HL-60/S4 (cell line): ENCODE measurements around the gene ZFYVE26.
"Not testable (repeated sequence)": the region's sequence is repeated elsewhere in the genome, so short reads cannot be mapped to it uniquely, and the experiment has no call there.

ENCODE experiments used
- in situ Hi-C: fragments of 300-500 bp; cut with MboI; formaldehyde crosslinking; loops from 2 replicates; pipeline ENCODE4 v1.14.3; 2022; ENCODE audit warnings: low sequenced_read_pairs

The ZFYVE26 gene

DNA sequence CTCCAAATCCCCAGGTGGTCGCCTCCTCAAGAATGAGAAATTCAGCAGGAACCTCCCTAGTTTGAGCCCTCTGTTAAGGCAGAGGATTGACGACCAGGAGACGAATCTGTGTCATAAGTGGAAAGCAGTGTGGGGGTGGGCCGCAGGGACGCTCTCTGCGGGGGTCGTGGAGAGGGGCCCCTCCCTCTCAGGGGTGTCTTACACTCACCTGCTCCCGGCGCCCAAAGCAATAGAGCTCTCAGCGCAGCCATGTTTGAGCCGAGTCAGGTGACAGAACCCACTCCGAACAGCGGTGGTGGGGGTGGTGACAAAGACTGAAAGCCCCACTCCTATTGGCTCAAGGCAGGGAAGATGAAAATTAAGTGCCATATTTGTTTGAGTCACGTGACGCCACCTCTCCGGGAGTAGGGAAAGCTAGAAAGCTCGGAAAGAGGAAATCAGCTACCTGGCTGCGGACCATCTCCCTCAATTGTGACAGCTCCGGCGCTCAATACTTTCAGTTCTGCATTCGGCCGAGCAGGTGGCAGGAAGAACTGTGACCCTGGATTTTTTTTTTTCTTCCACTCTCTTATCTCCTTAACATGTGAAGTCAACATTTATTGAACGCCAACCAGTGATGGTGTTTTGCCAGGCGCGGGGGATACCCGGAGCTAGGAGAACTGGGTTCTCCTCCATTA lies at the start of gene ZFYVE26:
Gene ZFYVE26 (minus strand): TSS at position 265 of the 677 bp plus-strand sequence. CDS start 627 bp downstream, outside the sequence.
- in situ Hi-C loops, result no loop called here

DNA sequence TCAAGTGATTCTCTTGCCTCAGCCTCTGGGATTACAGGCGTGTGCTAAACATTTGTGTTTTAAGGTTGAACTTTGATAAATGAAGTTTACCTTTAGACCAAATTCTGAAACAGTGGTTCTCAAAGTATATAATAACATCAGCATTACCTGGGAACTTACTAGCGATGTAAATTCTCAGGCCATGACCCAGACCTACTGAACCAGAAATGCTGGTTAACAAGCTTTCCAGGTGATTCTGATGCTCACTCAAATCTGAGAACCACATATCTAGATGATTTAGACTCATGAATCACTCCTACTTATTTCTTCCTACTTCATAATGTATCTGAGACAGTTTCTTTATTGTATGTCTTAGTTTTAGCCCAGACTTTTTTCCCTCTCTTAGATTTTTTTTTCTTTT lies 46.8 kb upstream of the ZFYVE26 start:
- in situ Hi-C loops, result no loop called here

DNA sequence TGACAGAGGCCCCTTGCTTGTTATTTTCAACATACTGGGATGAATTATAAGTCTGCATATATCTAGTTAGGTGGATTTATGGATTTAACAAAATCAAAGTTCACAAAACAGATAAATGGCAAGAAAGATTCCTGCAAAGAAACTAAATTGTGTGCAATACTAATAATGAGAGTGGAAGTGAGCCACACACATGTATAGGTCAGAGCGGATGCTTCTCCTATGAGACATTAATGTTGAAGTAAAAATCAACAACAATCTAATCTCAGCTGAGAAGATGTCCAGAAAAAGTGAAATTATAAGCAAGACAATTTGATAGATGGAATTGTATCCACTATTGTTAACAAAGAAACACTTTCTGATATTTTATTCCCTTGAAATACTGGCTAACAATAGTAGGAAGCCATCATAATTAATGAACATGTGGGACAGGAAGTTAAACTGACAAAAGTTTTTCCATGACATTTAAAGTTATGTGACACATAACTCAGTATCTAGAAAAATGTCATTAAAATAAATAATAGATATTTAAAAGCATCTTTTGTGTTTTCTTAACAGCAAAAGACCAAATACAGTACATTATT lies 42.9 kb upstream of the ZFYVE26 start:
- in situ Hi-C loops, result no loop called here

DNA sequence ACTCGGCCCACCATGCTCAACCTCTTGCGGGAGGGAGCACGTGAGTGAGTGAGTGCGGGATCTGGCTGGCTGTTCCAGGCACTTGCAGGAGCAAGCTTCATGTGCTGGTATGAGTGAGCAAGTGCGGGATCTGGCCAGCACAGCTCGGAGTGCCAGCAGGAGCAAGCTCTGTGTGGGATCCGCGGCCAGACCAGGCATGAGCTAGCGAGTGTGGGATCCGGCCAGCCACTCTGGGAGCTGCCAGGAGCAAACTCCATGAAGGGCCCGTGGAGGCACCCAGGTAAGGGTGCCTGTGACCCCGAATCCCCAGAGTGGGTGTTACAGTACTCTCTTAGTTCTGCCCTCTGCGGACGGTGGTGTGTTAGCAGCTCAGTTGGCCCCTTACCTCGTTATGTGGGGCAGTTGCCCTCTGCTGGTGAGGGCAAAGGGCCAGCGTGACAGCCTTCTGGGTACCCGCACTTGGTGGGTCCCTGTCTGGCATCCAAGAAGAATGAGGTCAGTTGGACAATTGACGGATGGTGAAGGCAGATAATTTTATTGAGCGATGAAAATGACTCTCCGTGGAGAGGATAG lies 41.5 kb upstream of the ZFYVE26 start:
- in situ Hi-C loops, result no loop called here

DNA sequence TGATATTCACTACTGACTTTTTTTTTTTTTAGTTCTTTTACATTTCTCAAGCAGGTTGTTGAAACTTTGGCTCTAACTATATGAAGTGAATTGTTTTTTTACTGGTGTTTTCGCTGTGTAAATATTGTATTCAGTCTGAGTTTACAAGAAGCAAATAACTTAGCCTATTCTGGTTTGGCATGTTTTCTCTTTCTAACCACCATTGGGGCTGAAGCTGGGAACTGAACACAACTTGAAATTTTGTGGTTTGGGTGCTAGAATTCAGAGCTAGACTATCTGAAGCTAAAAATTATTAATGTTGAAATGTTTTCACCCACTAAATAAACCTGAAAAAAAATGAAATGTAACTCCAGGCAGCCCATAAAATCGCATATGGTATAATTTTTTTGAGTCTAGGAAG lies 40.4 kb upstream of the ZFYVE26 start:
- in situ Hi-C loops, result no loop called here

DNA sequence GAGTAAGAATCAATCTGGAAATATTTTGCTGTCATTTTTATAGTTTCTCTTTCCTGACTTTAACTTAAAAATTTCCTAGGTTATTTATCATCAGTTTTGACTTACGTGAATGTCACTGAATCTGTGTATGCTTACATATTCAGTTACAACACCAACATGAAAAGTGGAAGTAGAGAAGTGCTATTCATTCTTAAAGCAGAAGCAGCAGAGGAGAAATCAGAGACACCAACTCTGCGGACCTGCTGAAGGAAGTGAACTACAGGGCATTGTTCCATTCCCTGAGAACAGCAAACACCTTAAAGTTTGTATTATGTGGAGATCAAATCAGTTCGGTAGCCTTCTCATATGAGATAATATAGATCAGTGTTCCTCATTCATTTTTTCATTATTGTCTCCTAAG lies 37.3 kb upstream of the ZFYVE26 start:
- in situ Hi-C loops, result no loop called here

DNA sequence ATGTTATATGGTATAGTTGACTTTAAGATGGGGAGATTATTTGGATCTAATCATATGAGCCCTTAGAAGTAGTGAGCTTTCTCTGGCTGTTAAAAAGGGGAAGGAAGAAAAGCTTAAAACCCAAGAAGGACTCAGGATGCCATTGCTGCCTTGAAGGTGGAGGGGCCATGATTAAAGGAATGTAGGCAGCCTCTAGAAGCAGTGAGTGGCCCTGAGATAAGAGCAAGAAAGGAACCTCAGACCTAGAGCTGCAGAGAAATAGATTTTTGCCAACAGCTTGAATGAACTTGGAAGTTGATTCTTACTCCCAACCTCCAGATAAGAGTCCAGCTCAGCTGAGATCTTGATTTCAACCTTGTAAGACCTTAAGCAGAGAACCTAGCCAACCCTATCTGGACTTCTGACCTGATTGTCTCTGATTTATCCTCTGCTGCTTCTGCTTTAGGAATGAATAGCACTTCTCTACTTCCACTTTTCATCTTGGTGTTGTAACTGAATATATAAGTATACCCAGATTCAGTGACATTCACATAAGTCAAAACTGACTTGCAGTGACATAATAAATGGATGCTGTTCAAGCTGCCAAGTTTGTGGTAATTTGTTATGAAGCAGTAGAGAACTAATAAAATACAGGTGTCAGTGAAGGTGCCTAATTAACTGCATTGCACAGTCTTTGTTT lies 36.7 kb upstream of the ZFYVE26 start:
- in situ Hi-C loops, result no loop called here

DNA sequence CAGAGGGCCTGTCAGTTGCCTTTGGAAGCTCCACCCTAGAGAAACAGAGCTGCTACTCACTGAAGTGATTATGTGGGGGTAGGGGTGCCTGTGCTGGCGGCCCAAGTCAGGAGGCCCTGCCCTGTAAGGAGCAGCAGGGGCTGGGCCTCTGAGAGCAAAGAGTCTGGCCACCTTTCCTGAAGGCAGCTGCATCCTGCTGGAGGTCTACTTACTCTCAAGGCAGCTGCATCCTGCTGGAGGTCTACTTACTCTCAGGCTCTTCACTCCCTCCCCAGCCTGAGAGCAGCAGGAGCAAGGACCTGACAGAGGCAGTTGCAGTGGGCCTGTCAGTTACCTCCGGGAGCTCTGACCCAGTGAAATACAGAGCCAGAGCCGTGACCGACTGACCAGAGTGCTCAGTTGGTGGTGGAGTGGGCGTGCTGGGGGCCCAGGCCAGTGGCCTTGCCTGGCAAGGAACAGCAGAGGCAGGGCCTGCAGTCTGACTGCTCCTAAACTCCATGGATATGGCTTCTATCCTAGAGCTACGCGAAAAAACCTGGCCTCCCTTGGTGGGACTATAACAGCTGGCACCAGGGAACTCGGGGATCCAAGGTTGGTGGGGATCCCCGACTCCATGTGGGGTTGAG lies 35.5 kb upstream of the ZFYVE26 start:
- in situ Hi-C loops, result no loop called here

DNA sequence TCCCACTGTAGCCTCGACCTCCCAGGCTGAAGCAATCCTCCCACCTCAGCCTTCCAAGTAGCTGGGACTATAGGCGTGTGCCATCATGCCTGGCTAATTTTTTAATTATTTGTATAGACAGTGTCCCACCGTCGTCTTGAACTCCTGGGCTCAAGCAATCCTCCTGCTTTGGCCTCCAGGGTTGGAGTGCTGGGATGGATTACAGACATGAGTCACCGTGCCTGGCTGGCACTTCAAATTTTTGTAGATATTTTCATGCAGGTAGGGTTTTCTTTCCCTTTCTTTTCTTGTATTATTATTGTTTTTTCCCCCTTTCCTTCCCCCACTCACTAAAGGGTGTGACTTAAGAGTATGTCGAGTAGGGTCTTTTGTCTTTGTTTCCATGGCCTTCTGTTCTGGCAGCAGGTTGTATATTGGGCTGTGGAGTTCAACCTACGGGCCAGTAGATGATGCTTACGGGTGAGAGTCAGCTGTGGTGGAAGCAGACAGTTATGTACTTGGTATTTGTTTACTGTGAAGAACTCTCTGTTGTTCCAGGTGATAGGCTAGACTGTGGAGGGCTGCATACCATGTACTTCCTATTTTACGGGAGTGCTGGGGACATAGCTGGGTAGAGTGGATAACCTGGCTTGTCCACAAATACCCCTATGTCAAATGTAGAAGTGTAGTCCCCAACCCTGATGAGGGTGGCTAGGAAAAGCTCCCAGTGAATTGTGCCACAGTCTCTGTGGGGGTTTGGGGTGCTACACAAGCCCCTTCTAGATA lies 33.9 kb upstream of the ZFYVE26 start:
- in situ Hi-C loops, result no loop called here

DNA sequence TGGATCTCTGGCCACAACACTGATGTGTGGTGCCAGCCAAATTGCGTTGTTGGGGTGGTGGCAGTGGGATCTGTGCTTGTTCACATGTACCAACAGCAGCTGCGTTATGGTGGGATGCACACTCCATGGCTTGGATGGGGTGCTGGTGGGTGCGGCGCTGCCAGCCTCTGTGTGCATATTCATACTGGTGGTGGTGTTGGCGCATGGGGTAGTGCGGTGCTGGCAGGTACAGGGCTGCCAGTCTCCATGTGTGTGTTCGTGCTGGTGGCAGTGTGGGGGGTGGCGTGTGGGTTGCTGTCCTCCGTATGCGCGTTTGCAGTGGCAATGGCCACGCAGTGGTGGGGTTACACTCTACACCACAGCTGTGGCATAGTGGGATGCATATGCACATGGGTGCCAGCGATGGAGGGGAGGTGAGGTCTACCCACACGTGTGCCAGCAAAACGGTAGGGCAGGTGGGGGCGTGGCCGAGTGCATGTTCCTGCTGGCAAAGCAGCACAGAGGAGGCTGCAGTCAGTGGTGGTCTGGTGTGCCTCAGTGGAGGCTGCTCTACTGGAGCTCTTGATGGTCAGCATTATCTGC lies 29.7 kb upstream of the ZFYVE26 start:
- in situ Hi-C loops, result no loop called here

DNA sequence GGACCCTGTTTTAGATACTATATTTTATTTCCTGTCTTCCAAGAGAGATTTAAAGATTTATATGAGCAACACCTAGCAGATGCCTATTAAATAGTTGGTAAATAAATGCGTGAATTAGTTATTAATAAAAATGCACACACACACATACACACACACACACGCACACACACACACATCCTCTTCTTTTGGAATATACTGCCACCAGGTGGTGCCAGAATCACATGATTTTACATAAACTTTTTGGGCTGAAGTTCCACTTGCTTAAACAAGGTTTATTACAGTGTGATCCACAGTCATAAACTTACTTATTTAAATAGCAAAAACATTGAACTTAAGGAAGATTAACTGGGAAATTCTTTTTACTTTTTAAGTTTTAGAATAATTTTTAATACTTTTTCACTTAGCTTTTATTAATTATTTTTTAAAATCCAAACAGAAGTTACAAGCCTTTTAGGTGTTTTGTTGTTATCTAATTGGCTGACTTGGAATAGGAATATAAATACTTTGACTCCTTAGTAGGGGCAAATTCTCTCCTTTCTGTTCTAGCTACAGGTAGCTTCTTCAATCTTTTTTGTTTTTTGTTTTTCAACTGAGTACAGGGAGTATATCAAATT lies 20.7 kb upstream of the ZFYVE26 start:
- in situ Hi-C loops, result no loop called here

DNA sequence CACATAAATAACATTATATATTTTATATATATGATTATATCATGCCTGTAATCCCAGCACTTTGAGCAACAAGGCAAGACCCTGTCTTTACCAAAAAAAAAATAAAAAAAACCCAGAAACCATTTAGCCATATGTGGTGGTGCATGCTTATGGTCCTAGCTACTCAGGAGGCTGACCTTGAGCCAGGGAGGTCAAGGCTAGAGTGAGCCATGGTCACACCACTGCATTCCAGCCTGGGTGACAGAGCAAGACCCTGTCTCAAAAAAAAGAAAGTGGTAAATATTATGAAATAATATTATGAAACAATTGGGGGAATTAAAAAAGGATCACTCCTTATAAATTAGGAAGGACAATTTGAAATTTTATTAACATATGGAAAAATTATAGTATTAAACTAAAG lies 19.2 kb upstream of the ZFYVE26 start:
- in situ Hi-C loops, result no loop called here

DNA sequence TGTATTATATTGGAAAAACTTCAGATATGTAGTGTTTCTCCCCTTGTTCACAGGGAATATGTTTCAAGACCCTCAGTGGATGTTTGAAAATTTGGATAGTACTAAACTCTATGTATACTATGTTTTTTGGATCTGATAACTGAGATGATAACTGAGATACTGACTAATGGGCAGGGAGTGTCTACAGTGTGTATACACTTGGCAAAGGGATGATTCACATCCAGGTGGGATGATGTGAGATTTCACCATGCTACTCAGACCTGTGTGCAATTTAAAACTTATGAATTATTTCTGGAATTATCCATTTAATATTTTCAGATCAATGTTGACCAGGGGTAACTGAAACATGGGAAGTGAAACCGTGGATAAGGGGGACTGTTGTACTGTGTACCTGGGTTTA lies 17.0 kb upstream of the ZFYVE26 start:
- in situ Hi-C loops, result no loop called here

DNA sequence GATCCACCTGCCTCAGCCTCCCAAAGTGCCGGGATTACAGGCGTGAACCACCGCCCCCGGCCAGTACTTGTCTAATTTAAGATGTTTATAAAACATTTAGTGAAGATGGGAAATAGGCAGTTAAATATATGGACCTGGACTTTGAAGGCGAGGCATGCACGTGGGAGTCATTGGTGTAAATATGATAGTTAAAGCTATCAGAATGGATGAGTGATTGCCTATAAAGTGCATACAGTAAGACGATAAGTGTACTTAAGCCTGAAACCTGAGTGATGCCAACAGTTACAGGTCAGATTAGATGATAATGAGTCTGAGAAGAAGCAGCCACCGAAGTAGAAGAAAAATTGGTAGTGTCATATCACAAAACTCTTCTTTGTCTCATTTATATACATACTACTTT lies 14.7 kb upstream of the ZFYVE26 start:
- in situ Hi-C loops, result no loop called here

DNA sequence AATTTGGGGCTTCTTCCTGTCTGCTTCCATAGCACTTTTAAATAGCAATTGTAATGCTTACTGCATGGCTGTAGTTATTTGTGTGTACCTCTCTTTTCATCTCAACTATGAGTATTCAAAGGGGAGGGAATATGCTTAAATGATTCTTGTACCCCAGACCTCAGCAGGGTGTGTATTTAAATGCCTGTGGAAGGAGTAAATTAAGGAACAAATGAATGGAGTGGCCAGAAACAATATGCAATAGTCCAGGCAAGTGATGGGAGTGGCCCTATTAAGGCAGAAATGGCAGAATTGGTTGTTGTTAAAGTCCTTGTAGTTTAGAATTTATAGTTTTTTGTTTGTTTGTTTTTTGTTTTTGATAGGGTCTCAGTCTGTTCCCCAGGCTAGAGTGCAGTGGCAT lies 4.7 kb upstream of the ZFYVE26 start:
- in situ Hi-C loops, result no loop called here

DNA sequence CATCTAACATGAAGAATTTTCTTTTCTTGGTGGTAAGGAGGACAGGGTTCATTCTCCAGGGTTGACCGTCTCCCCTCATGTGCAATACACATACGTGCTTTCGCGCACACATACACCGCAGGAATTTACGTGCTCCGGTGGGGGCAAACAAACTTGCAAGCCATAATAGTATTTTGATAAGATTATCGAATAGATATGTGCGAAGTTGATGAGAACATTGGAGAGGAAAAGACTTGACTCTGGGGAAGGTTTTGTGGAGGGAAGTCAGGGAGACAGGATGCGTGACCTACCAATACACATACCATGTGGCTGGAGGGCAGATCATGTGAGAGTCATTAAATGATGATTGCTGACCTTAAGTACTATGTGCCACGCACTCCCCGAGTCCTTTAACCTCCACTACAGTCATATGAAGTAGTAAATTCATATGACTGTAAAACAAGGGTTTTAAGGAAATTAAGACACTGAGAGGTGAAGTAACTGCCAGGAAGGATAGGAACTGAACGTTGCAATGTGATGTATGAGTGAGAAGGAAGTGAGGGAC lies 4.1 kb upstream of the ZFYVE26 start:
- in situ Hi-C loops, result no loop called here

DNA sequence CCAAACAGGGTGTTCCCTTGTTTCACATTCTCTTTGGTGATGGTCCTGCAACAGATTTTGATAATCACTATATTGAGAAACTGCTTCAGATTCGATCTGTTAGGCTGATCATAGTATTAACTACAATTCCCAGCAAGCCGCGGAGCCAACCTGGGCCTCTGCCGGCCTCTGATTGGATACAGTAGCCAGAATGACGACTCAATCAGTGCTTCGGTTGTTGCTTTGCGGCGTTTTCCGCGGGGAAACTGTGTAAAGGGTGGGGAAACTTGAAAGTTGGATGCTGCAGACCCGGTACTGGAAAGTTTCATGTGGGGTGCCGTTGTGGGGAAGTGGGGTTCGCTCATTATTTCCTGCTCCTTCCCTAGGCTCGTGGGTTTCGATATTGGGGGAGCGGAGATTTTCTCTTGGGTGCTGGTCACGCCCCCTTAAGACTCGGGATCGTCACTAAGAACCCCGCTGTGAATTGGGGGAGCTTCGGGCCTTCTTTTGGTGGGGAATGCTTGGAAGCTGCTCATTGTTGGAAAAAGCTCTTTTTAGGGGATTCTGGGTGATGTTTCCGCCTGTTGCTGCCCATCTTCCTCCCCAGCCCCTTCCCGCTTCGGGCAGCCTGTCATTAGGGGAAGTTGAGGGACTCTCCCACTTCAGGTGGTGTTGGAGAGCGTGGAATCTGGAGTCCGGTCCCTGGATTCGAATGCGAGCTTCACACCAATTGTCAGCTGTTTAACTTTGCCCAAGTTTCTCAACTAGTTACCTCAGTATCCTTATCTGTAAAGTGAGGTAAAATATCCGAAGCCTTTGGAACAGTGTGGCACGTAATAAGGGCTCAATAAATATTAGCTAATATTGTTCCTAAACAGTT lies 3.4 kb upstream of the ZFYVE26 start, which contains the start of gene RAD51B:
Gene RAD51B (plus strand): TSS at position 217 of the 859 bp plus-strand sequence.
- in situ Hi-C loops, result no loop called here

DNA sequence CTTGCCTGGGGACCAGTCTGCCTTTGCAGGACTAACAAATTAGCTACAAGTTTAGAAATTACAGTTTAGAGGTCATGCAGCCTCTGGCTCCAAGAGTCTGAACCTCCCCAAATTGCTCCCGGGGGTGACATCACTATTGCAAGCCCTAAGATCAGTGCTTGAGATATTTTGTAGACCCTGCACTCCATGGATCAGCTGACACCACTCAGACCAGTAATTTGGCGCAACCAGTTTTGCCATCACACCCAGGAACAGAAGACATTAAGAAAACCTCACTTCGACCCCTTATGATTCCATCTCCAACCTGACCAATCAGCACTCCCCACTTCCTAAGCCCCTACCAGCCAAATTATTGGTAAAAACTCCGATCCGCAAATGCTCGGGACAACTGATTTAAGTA lies 2.1 kb upstream of the ZFYVE26 start:
- in situ Hi-C loops, result not testable (repeated sequence)
